A549 treated with dexamethasone at 1 μM for 4 hours (cell line): ENCODE measurements around the gene PLXNB3. TPM values are rescaled to one million over a fixed set of nuclear protein-coding genes. Genes with fewer than 3 reads are reported as not detected.

Experiments used
- total RNA-seq: library from RNA; stranded (reverse); fragments of 200-300 nt; extraction: Qiagen RNA extraction; gene quantifications from 5 replicates; pipeline ENCODE4 v1.2.3, GENCODE V29; 2022

Gene PLXNB3
- total RNA-seq, result 1.8 to 4.1 TPM (median 3.0 TPM) in 5 replicates

GRCh38 chrX:153763989-153764755 lies at the start of gene PLXNB3:
PLXNB3 (plus strand) TSS chrX:153764249; CDS start chrX:153765536, 1,287 bp downstream.

GRCh38 chrX:153724252-153725038 lies 39.6 kb upstream of the PLXNB3 start, which contains the start of the genes ABCD1 and BCAP31:
ABCD1 (plus strand) TSS chrX:153724856; CDS start chrX:153725267, 411 bp downstream.
BCAP31 (minus strand) TSS chrX:153724387; CDS start chrX:153723244, 1,143 bp downstream.

GRCh38 chrX:153780678-153781427 lies 16.8 kb downstream of the PLXNB3 start, which contains the start of gene SRPK3:
SRPK3 (plus strand) TSS chrX:153781041; CDS start chrX:153781087, 46 bp downstream.

GRCh38 chrX:153794018-153794896 lies 30.2 kb downstream of the PLXNB3 start, which contains the start of the genes IDH3G and SSR4:
IDH3G (minus strand) TSS chrX:153794375; CDS start chrX:153794326, 49 bp downstream.
SSR4 (plus strand) TSS chrX:153794668; CDS start chrX:153794688, 20 bp downstream.

Other genes with a start within 250 kb of the PLXNB3 start
- gene ATP2B3, start 246.6 kb upstream of the PLXNB3 start, total RNA-seq, result 0.07 to 0.15 TPM (median 0.13 TPM) in 5 replicates
- gene CCNQ, start 165.1 kb upstream of the PLXNB3 start, total RNA-seq, result 40.3 to 64.4 TPM (median 60.1 TPM) in 5 replicates
- 1.0 to 2.0 TPM (median 1.3 TPM) in 5 replicates for gene DUSP9, start 117.0 kb upstream of the PLXNB3 start, total RNA-seq
- 0.07 to 0.41 TPM (median 0.18 TPM) in 5 replicates for gene PNCK, start 90.4 kb upstream of the PLXNB3 start, total RNA-seq
- 9.1 to 15.3 TPM (median 12.7 TPM) in 5 replicates for gene SLC6A8, start 76.3 kb upstream of the PLXNB3 start, total RNA-seq
- gene BCAP31, start 39.9 kb upstream of the PLXNB3 start, total RNA-seq, result 339 to 415 TPM (median 357 TPM) in 5 replicates
- gene ABCD1, start 39.4 kb upstream of the PLXNB3 start, total RNA-seq, result 2.6 to 4.7 TPM (median 4.2 TPM) in 5 replicates
- 0.03 to 0.06 TPM (median 0.05 TPM) in 5 replicates for gene SRPK3, start 16.8 kb downstream of the PLXNB3 start, total RNA-seq
- gene IDH3G, start 30.1 kb downstream of the PLXNB3 start, total RNA-seq, result 51.1 to 66.0 TPM (median 64.4 TPM) in 5 replicates
- 328 to 374 TPM (median 349 TPM) in 5 replicates for gene SSR4, start 30.4 kb downstream of the PLXNB3 start, total RNA-seq
- 2.9 to 4.0 TPM (median 3.4 TPM) in 5 replicates for gene PDZD4, start 66.3 kb downstream of the PLXNB3 start, total RNA-seq
- gene L1CAM, start 121.9 kb downstream of the PLXNB3 start, total RNA-seq, result 18.1 to 23.9 TPM (median 20.8 TPM) in 5 replicates
- 0.05 TPM in 1 of 5 replicates, not detected in the others for gene AVPR2, start 140.4 kb downstream of the PLXNB3 start, total RNA-seq
- 0.82 to 2.5 TPM (median 2.0 TPM) in 5 replicates for gene ARHGAP4, start 162.0 kb downstream of the PLXNB3 start, total RNA-seq
- gene NAA10, start 170.8 kb downstream of the PLXNB3 start, total RNA-seq, result 200 to 245 TPM (median 214 TPM) in 5 replicates
- gene RENBP, start 180.4 kb downstream of the PLXNB3 start, total RNA-seq, result 0.09 to 0.20 TPM (median 0.09 TPM) in 3 of 5 replicates, not detected in the others
- 26.9 to 48.8 TPM (median 47.9 TPM) in 5 replicates for gene HCFC1, start 207.6 kb downstream of the PLXNB3 start, total RNA-seq
- gene TMEM187, start 208.5 kb downstream of the PLXNB3 start, total RNA-seq, result 4.0 to 6.5 TPM (median 4.7 TPM) in 5 replicates